Esophagus muscularis mucosa (tissue), 3 donors: ENCODE measurements around the gene TAOK1.

Experiments
- EP300 ChIP-seq: sonication (generic); formaldehyde crosslinking; IDR thresholded peaks from one replicate; pipeline ENCODE4 v1.6.1; 2017; ENCODE audit warnings: antibody characterized with exemption
- TF ChIP-seq, protein P1 (sequence below), 3 experiments: fragments of 200-600 bp in 2 of 3; fragments of 450-650 bp in 1 of 3; sonication (generic) in 2 of 3; IDR thresholded peaks; one replicate each; pipeline ENCODE4 v1.5.1; 2017 to 2019; ENCODE audit warnings: antibody characterized with exemption in 3 of 3, mild to moderate bottlenecking in 2 of 3, moderate library complexity in 1 of 3

DNA sequence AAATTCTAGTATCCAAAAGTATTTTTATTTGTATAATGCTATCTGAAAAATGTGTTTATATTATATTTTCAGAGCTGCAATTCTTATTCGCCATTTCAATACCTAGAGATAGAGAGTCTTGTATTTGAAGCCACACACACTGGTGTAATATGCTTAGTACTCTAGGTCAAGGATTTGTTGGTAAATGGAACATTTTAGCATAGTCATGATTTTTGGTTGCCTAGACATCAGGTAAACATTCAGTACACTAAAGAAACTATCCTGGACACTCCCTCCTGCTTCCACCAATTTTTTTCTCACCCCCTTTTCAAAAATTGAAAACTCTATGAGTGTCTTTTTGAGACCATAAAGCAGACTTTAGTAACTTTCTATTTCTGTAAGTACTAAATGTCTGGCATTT, 155.9 kb downstream of the TAOK1 start:
- no peak for TF ChIP-seq EP300
- TF ChIP-seq, protein P1, sequence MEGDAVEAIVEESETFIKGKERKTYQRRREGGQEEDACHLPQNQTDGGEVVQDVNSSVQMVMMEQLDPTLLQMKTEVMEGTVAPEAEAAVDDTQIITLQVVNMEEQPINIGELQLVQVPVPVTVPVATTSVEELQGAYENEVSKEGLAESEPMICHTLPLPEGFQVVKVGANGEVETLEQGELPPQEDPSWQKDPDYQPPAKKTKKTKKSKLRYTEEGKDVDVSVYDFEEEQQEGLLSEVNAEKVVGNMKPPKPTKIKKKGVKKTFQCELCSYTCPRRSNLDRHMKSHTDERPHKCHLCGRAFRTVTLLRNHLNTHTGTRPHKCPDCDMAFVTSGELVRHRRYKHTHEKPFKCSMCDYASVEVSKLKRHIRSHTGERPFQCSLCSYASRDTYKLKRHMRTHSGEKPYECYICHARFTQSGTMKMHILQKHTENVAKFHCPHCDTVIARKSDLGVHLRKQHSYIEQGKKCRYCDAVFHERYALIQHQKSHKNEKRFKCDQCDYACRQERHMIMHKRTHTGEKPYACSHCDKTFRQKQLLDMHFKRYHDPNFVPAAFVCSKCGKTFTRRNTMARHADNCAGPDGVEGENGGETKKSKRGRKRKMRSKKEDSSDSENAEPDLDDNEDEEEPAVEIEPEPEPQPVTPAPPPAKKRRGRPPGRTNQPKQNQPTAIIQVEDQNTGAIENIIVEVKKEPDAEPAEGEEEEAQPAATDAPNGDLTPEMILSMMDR (IDR thresholded peaks at IDR 0.05): no peak
